Neutrophil (primary cell): ENCODE results near the gene ZSCAN22.
"Not testable (repeated sequence)": the region's sequence is repeated elsewhere in the genome, so short reads cannot be mapped to it uniquely, and the experiment has no call there.

ENCODE experiments used
- H3K27ac ChIP-seq: fragments of 200-600 bp; sonication (generic); 2 replicates; pipeline ENCODE4 v1.5.1; 2016; ENCODE audit warnings: mild to moderate bottlenecking, moderate library complexity
- H3K27me3 ChIP-seq: fragments of 200-600 bp; sonication (generic); 2 replicates; pipeline ENCODE4 v1.6.0; 2016; ENCODE audit warnings: mild to moderate bottlenecking
- H3K36me3 ChIP-seq: fragments of 200-600 bp; sonication (generic); 2 replicates; pipeline ENCODE4 v1.5.1; 2017
- H3K4me1 ChIP-seq, 2 experiments: fragments of 200-600 bp in 1 of 2; sonication (generic) in 1 of 2; 1 replicate in 1 of 2; 2 replicates in 1 of 2; pipeline versions ENCODE4 v1.5.1 to v1.6.1; 2013 to 2016; ENCODE audit warnings: low read depth in 1 of 2, low read length in 1 of 2, mild to moderate bottlenecking in 1 of 2, moderate library complexity in 1 of 2; ENCODE audit not compliant: control insufficient read depth in 1 of 2, insufficient read depth in 1 of 2
- H3K4me3 ChIP-seq, 2 experiments: fragments of 200-600 bp in 1 of 2; sonication (generic) in 1 of 2; 1 replicate in 1 of 2; 2 replicates in 1 of 2; pipeline ENCODE4 v1.5.1; 2013 to 2016; ENCODE audit warnings: low read depth in 1 of 2, low read length in 1 of 2, mild to moderate bottlenecking in 1 of 2, moderate library complexity in 1 of 2
- H3K9me3 ChIP-seq: fragments of 200-600 bp; sonication (generic); 2 replicates; pipeline ENCODE4 v1.5.1; 2016
- TF ChIP-seq, protein P1 (sequence below): fragments of 200-600 bp; sonication (generic); IDR thresholded peaks from 2 replicates; pipeline ENCODE4 v1.5.1; 2016; ENCODE audit warnings: antibody characterized with exemption

ZSCAN22 gene

DNA sequence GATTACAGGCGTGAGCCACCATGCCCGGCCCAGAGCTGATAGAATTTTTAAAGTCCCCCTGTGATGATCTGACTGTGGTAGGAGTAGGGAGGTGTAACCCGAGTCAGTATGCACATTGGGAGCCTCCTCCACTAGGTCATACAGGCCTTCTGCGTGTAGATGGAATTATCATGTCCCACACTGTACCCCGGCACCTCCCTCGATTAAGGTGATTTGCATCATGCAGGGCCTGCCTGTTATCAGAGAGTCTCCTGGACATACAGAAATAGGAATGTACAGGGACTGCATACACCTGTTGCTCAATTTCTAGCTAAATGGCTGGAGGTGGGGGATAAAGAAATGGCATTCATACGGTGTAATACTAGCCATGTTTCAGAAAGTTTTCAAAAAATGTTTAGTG lies 22.5 kb upstream of the ZSCAN22 start:
- Histone ChIP-seq H3K27ac (peak overlapping the region; percentile 89), H3K36me3 (peaks cover 13% of the 10 kb centered on the region), H3K4me3 (peak overlapping the region in 1 of 2 experiments; percentile 85), H3K4me1 (peaks cover 15 to 16% of the 10 kb centered on the region in 2 experiments), H3K9me3 (no peaks in the 10 kb centered on the region), H3K27me3 (no peaks in the 10 kb centered on the region)
- TF ChIP-seq, protein P1, sequence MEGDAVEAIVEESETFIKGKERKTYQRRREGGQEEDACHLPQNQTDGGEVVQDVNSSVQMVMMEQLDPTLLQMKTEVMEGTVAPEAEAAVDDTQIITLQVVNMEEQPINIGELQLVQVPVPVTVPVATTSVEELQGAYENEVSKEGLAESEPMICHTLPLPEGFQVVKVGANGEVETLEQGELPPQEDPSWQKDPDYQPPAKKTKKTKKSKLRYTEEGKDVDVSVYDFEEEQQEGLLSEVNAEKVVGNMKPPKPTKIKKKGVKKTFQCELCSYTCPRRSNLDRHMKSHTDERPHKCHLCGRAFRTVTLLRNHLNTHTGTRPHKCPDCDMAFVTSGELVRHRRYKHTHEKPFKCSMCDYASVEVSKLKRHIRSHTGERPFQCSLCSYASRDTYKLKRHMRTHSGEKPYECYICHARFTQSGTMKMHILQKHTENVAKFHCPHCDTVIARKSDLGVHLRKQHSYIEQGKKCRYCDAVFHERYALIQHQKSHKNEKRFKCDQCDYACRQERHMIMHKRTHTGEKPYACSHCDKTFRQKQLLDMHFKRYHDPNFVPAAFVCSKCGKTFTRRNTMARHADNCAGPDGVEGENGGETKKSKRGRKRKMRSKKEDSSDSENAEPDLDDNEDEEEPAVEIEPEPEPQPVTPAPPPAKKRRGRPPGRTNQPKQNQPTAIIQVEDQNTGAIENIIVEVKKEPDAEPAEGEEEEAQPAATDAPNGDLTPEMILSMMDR = no peak

DNA sequence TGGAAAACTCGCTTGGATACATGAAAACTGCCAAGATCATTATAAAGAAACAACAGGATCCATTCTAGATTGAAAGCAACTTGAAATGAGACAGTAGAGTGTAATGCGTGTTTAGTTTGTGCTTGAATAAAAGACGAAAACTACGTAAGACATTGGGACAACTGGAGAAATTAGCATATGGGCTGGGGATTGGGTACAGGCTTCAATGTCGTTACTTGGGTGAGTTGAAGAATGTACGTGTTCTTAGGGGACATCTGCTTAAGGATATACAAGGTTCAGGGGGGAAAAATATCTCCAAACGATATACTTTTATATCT lies 22.1 kb upstream of the ZSCAN22 start:
- H3K4me1 ChIP-seq = peaks cover 15 to 16% of the 10 kb centered on the region in 2 experiments
- TF ChIP-seq, protein P1 = no peak
- H3K27me3 ChIP-seq = no peaks in the 10 kb centered on the region
- H3K27ac ChIP-seq = peak overlapping the region; percentile 89
- peaks cover 13% of the 10 kb centered on the region for H3K36me3 ChIP-seq
- no peaks in the 10 kb centered on the region for H3K9me3 ChIP-seq
- peak overlapping the region; percentile 70 to 85 for H3K4me3 ChIP-seq

DNA sequence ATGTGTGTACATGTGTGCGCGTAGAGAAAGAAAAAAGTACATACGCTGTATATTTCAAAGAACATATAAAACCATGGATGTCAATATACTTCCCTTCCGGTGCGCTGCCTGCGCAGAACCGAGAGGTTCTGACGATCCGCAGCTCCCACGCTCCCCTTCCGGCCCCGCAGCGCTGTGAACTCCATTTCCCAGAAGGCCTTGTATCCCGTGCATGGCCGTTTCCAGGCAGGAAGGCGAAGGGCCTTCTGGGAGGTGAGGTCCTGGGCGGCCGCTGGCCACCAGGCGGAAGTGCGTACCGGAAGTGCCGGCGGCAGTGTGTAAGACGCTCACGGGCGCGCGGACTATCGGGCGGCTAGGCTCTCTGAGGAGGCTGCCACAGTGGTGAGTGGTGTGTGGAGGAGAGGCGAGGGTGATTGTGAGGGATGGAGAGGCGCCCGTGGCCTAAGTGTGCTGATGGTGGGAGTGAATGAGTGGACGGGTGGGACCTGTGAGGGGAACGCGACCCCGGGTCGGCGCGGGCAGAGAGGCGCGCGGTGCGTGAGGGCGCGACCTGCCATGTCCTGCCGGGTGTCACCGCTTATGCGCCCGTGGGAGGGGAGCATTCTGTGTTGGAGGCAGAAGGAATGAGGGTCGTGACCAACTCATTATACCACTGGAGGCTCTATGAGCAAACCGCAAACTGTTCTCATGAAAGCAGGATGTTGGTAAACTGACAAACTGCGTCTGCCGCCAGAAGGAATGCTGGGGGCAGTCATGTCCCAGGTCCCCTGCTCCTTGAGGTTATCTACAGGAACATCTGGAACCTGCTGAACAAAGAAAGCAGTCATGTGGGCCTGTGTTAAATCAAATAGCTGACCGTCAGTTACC lies 21.5 kb upstream of the ZSCAN22 start, which contains the start of gene ERVK3-1:
Gene ERVK3-1 (plus strand): TSS at position 313 of the 867 bp plus-strand sequence. CDS start 6,792 bp downstream, outside the sequence.
- TF ChIP-seq, protein P1 = peak; percentile 71
- H3K36me3 ChIP-seq = peaks cover 13% of the 10 kb centered on the region
- H3K27ac ChIP-seq = peak within 1 kb of the TSS; percentile 89
- no peaks in the 10 kb centered on the region for H3K9me3 ChIP-seq
- H3K27me3 ChIP-seq = no peaks in the 10 kb centered on the region
- peaks cover 15 to 16% of the 10 kb centered on the region in 2 experiments for H3K4me1 ChIP-seq
- H3K4me3 ChIP-seq = peak within 1 kb of the TSS; percentile 70 to 85

DNA sequence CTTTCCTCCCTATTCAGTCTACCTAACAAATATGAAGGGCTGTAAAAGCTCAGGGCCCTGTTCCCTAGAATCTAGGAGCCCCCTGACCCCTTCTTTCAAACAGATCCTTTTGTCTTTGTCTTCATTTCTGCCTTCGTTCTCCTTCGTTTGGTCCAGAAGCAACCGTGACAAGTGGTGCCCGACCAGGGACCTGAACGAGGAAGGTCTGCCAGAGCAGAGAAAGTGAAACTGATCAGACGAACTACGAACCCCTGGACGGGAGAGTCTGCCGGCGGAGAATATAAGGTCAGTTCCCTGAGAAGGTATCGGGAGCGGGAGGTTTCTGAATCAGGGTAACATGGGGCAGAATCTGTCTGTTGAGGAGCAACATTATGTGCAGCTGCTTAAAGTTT lies 20.9 kb upstream of the ZSCAN22 start:
- H3K4me1 ChIP-seq = peaks cover 15 to 16% of the 10 kb centered on the region in 2 experiments

DNA sequence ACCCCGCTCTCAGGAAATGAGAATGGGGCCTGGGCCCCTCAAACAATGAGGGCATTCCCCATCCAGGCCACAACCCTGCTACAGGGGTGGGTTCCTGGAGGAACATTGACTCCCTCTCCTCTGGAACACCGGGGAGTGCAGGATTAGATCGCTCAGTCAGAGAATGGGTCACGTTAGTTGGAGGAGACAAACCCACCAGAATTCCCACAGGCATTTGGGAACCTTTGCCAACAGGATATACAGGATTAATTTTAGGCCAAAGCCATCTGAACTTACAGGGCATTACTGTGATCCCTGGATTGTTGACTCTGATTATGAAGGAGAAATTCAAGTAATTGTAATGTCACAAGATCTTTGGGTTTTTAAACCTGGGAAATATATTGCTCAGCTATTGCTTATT lies 19.1 kb upstream of the ZSCAN22 start:
- peaks cover 28% of the 10 kb centered on the region for H3K36me3 ChIP-seq
- no peaks in the 10 kb centered on the region for H3K9me3 ChIP-seq
- no peaks in the 10 kb centered on the region for H3K27me3 ChIP-seq
- no peak overlapping the region for H3K27ac ChIP-seq
- no peak overlapping the region for H3K4me3 ChIP-seq
- H3K4me1 ChIP-seq = peaks cover 15 to 16% of the 10 kb centered on the region in 2 experiments
- TF ChIP-seq, protein P1 = no peak

More for the DNA sequence above, 20.9 kb upstream of the ZSCAN22 start:
- Histone ChIP-seq H3K27me3 (no peaks in the 10 kb centered on the region), H3K9me3 (no peaks in the 10 kb centered on the region), H3K36me3 (peaks cover 13% of the 10 kb centered on the region), H3K27ac (peak overlapping the region; percentile 89), H3K4me3 (peak overlapping the region; percentile 70 to 85)
- TF ChIP-seq, protein P1 = no peak

DNA sequence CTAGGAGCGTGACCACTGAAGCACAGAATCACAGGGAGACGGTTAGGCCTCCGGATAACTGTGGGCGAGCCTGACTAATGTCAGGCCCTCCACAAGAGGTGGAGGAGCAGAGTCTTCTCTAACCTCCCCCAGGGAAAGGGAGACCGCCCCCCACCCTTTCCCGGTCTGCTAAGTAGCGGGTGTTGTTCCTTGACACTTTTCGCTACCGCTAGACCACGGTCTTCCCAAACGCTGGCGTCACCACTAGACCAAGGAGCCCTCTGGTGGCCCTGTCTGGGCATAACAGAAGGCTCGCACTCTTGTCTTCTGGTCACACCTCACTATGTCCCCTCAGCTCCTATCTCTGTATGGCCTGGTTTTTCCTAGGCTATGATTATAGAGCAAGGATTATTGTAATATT lies 16.1 kb upstream of the ZSCAN22 start:
- peaks cover 49% of the 10 kb centered on the region for H3K36me3 ChIP-seq
- not testable (repeated sequence) for H3K27me3 ChIP-seq, H3K9me3 ChIP-seq, H3K27ac ChIP-seq, H3K4me3 ChIP-seq, H3K4me1 ChIP-seq
